IPS DF 4.7 (cell line): ENCODE data around the gene DEFB112.

Experiments
- DNase-seq: peaks from one replicate; pipeline ENCODE4 v3.0.0-alpha.2; 2013; ENCODE audit warnings: low spot score; ENCODE audit errors: extremely low read depth

DEFB112 gene

GRCh38 chr6:50003139-50003538 lies 46.6 kb downstream of the DEFB112 start:
- DNase-seq, result no peak

DNA sequence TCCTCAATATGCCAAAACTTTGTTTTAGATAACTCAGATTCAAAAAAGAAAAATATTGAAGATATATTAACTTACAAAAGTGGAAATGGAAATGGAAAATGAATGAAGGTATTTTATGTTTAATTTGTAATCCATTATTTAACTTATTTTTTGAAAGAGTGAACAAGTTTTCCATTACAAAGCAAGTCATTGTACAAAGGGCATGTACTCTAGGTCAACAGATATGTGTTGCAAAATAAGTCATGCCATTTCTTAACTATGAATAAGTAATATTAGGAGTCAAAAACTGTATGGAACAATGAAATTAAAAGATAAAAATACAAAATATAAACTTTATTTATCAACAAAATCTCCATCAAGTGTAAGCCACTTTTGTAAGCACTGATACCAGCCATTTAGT lies 54.5 kb downstream of the DEFB112 start:
- DNase-seq, result no peak
